Esophagus mucosa (tissue), 1 donor: Measurements from ENCODE around the gene TBC1D9B. TPM values are rescaled to one million over a fixed set of nuclear protein-coding genes. Genes with fewer than 3 reads are reported as not detected.
"Not testable (repeated sequence)": the region's sequence is repeated elsewhere in the genome, so short reads cannot be mapped to it uniquely, and the experiment has no call there.

Experiments used
- ATAC-seq: fragments of 200-7000 bp; cut with Tn5 transposase; one replicate; pipeline ENCODE4 v1.9.1; 2020
- total RNA-seq: library from RNA; stranded (reverse); gene quantifications from one replicate; pipeline ENCODE4 v1.2.4, GENCODE V29; 2023
- donor health status: DM: yes; HTN: yes; CAD: no.

The TBC1D9B gene
- total RNA-seq, 1 donor from 2014 or later: 66.3 TPM

- ATAC-seq: peak; percentile 20
These were observed 71.3 kb downstream of the TBC1D9B start for GRCh38 chr5:179836225-179837019.

GRCh38 chr5:179834871-179835270 lies 72.8 kb downstream of the TBC1D9B start:
- ATAC-seq: not testable (repeated sequence)

GRCh38 chr5:179834120-179834519 lies 73.6 kb downstream of the TBC1D9B start:
- ATAC-seq: no peak

GRCh38 chr5:179833709-179834070 lies 74.0 kb downstream of the TBC1D9B start:
- no peak for ATAC-seq

GRCh38 chr5:179833056-179833708 lies 74.5 kb downstream of the TBC1D9B start:
- ATAC-seq: no peak

GRCh38 chr5:179832039-179832745 lies 75.5 kb downstream of the TBC1D9B start:
- no peak for ATAC-seq

- ATAC-seq: no peak
These were observed 76.8 kb downstream of the TBC1D9B start for GRCh38 chr5:179830818-179831468.

GRCh38 chr5:179829732-179830435 lies 77.8 kb downstream of the TBC1D9B start:
- no peak for ATAC-seq

- ATAC-seq: no peak
These were observed 78.8 kb downstream of the TBC1D9B start for GRCh38 chr5:179828756-179829421.

GRCh38 chr5:179827680-179828079 lies 80.0 kb downstream of the TBC1D9B start:
- ATAC-seq: peak; percentile 86

GRCh38 chr5:179825655-179826182 lies 82.0 kb downstream of the TBC1D9B start:
- no peak for ATAC-seq

GRCh38 chr5:179824745-179825112 lies 83.0 kb downstream of the TBC1D9B start:
- ATAC-seq: no peak

GRCh38 chr5:179823937-179824744 lies 83.6 kb downstream of the TBC1D9B start:
- no peak for ATAC-seq

GRCh38 chr5:179822444-179822990 lies 85.2 kb downstream of the TBC1D9B start:
- no peak for ATAC-seq

- no peak for ATAC-seq
These were observed 85.7 kb downstream of the TBC1D9B start for GRCh38 chr5:179822059-179822432.

- ATAC-seq: peak; percentile 78
These were observed 86.2 kb downstream of the TBC1D9B start for GRCh38 chr5:179821298-179822058.

GRCh38 chr5:179820483-179821297 lies 87.0 kb downstream of the TBC1D9B start, which contains the start of gene SQSTM1:
SQSTM1 (plus strand) TSS chr5:179820905; CDS start chr5:179820937, 32 bp downstream.
- ATAC-seq: peak; percentile 64

- ATAC-seq: no peak
These were observed 87.6 kb downstream of the TBC1D9B start for GRCh38 chr5:179820127-179820482.
